NK-92 (cell line): ENCODE data around the gene TBC1D23.
"Not testable (repeated sequence)": the region's sequence is repeated elsewhere in the genome, so short reads cannot be mapped to it uniquely, and the experiment has no call there.

Source experiments
- DNase-seq: peaks from one replicate; lab custom pipeline; 2025; ENCODE audit not compliant: unreplicated experiment; lab: John Stamatoyannopoulos, UW

Gene TBC1D23

GRCh38 chr3:100295089-100295488 is 34.3 kb downstream of the TBC1D23 start:
- DNase-seq: no peak

- no peak for DNase-seq
These were observed 37.0 kb downstream of the TBC1D23 start for GRCh38 chr3:100297784-100298183.

GRCh38 chr3:100299016-100299415 is 38.2 kb downstream of the TBC1D23 start:
- DNase-seq: no peak

GRCh38 chr3:100306695-100307094 is 45.9 kb downstream of the TBC1D23 start:
- no peak for DNase-seq

DNA sequence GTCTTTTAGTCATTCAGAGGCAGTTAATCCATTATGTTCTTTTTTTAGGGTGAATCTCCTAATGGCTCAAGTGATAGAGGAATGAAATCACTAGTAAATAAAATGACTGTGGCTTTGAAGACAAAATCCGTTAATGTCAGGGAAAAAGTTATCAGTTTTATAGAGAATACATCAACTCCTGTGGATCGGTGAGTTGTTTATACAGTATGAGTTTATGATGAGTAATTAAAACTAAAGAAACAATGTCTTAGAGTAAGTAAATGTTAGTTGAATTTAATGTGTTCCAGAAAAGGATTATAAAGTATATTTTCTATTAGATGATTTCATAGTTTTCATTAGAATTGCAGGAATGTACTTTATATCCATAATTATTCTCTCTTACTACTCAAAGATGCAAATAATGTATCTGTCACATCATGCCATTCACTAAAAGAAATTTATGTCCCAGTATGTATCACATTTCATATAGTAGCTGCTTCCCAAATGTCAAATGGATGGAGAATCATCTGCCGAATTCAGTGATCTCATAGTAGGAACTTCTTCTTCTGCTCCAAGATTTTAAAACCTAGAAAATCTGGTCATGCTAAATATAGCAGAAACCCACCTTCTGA is 49.7 kb downstream of the TBC1D23 start:
- DNase-seq: no peak

DNA sequence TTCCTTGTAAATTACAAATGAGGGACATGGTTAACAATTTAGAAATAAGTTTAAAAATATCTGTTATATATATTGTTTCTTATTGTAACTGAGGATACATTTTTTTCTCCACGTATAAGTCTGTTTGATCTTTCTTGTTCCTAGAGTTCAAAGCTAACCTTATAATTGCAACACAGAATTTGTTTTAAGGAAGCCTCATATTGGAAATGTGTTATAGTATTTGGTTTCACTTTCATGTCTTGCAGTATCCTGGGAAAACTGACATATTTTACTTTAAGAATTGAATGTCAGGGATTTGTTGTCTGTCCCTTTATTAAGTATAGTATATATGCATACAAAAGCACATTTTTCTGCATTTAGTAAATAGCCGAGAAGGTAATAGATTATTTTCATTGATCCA is 50.2 kb downstream of the TBC1D23 start:
- DNase-seq: no peak

DNA sequence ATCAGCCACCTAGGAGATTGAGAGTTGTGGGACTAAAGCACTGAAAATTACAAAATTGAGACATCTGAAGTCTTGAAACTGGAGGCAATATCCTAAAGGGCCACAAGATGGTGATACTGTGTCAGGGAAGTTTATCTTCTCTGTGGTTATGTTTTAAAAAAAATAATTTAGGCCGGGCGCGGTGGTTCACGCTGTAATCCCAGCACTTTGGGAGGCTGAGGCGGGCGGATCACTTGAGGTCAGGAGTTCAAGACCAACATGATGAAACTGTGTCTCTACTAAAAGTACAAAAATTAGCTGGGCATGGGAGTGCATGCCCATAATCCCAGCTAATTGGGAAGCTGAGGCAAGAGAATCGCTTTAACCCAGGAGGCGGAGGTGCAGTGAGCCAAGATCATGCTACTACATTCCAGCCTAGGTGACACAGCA is 55.9 kb downstream of the TBC1D23 start:
- no peak for DNase-seq

- no peak for DNase-seq
These were observed 57.1 kb downstream of the TBC1D23 start for GRCh38 chr3:100317912-100318311.

DNA sequence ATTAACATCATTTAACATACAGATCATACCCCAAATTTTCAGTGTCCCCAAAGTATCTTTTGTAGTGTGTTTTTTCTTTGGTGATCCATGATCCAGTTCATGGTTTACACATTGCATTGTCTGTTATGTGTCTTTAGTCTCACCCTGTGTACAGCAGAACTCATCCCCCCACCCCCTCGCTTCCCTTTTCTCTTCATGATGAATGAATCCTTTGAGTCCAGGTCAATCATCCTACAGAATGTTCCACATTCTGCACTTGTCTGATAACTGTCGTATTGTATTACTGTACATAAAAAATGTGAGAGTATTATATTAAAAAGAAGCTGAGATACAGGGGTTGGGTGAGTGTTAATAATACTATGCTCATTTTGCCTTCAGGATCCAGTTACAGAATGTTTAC is 59.2 kb downstream of the TBC1D23 start:
- no peak for DNase-seq

GRCh38 chr3:100324044-100324443 is 63.3 kb downstream of the TBC1D23 start:
- DNase-seq: no peak

DNA sequence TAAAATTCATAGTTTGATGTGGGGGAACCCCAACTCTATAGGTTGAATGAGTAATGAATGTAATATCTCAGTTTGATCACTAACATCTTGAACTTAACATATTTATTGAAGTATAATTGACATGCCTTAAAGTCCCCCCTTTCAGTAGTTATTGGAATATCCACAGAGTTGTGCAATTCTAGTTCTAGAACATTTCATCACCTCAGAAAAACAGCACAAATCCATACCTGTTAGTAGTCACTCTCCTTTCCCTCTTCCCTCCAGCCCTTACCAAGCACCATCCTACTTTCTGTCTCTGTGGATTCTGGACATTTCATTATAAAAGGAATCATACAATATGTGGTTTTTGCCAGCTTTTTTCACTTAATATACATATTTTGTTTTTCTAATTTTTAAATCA is 65.0 kb downstream of the TBC1D23 start:
- DNase-seq: no peak

- DNase-seq: not testable (repeated sequence)
These were observed 66.6 kb downstream of the TBC1D23 start for GRCh38 chr3:100327377-100327776.

DNA sequence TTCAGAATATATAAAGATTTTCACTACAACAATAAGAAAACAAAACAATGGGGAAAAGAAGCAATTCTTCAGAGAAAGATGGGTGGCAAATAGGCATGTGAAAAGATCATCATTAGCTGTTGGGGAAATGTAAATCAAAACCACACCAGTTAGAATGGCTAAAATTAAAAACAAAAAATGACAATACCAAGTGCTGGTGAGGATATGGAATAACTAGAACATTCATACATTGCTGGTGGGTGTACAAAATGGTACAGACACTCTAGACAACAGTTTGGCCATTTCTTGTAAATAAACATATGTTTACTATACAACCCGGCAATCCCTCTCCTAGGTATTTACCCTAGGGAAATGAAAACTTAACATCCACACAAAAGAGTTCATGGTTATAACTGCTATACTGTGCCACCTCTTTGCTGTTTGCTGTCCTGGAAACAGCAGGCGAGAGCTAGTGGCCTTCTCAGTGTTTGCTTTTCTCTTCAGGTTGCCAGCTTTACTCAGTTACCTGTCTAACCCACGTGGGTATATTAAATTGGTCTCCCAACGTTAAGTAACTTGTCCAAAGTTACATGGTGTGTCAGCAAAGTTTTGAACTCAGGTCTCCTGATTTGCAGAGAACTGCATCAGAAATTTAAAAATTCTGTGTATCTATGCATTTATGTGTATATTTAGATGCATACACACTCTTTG is 69.2 kb downstream of the TBC1D23 start:
- DNase-seq: no peak

- DNase-seq: no peak
These were observed 69.9 kb downstream of the TBC1D23 start for GRCh38 chr3:100330651-100331050.

DNA sequence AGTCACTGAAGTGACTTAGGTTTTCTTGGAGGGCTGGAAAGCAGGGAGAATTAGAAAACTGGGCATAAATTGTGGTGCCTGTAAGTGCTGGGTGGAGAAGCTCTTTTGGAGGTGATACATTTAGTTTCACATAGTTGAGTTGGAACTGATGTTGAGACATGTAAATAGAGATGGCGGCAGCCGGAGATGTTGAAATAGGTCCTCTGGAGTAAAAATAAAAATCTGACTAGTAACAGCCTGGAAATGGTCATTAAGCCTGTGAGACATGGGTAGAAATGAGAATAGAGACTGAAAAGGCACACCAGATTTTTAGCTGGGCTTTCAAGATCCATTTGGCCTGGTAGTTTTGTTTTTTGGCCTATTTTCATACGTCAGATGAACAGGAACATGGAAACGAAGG is 70.9 kb downstream of the TBC1D23 start:
- DNase-seq: no peak

GRCh38 chr3:100333051-100333450 is 72.3 kb downstream of the TBC1D23 start:
- no peak for DNase-seq

GRCh38 chr3:100333970-100334487 is 73.2 kb downstream of the TBC1D23 start:
- no peak for DNase-seq

- DNase-seq: no peak
These were observed 73.9 kb downstream of the TBC1D23 start, which contains the start of gene NIT2 for GRCh38 chr3:100334488-100335351. Gene NIT2 (plus strand): TSS chr3:100334757. CDS start chr3:100334792, 35 bp downstream.

GRCh38 chr3:100335434-100335833 is 74.6 kb downstream of the TBC1D23 start:
- DNase-seq: no peak

DNA sequence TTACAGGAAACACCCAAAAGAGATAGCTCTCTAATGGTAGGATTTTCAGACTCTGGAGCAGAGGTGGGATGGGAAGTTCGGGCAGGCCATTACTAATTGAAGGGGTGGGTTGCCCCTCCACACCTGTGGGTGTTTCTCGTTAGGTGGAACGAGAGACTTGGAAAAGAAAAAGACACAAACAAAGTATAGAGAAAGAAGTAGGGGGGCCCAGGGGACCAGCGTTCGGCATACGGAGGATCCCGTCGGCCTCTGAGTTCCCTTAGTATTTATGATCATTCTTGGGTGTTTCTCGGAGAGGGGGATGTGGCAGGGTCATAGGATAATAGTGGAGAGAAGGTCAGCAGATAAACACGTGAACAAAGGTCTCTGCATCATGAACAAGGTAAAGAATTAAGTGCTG is 75.4 kb downstream of the TBC1D23 start:
- DNase-seq: not testable (repeated sequence)

DNA sequence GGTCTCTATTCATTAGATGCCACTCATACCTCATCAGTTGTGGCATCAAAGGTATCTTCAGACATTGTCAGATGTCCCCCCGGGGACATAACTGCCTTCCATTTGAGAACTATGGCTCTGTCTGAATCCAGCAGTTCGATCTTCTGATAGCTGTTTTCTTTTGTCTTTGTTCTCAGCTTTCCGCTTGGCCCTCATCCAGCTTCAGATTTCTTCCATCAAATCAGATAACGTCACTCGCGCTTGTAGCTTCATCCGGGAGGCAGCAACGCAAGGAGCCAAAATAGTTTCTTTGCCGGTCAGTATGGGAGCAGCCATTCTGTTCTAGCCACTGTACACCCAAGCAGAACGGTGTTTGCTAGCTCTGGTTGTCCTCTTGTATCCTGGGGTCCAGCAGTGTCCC is 78.1 kb downstream of the TBC1D23 start:
- no peak for DNase-seq

GRCh38 chr3:100339786-100340185 is 79.0 kb downstream of the TBC1D23 start:
- DNase-seq: no peak
